SU-DHL-6 (cell line): ENCODE measurements around the gene PTK6.
"Not testable (repeated sequence)": the region's sequence is repeated elsewhere in the genome, so short reads cannot be mapped to it uniquely, and the experiment has no call there.

Experiments used
- H2AFZ ChIP-seq: fragments of 200-600 bp; sonication (generic); 2 replicates; pipeline ENCODE4 v1.6.1; 2014; ENCODE audit warnings: low read depth, mild to moderate bottlenecking, moderate library complexity, mixed read lengths, antibody characterized with exemption, low read length; ENCODE audit not compliant: severe bottlenecking
- H3F3A ChIP-seq: fragments of 200-600 bp; shearing (Covaris generic); 2 replicates; pipeline ENCODE4 v1.6.0; 2016; ENCODE audit warnings: antibody characterized with exemption, mild to moderate bottlenecking; ENCODE audit not compliant: insufficient read depth
- H3K27ac ChIP-seq: fragments of 200-600 bp; sonication (generic); 2 replicates; pipeline ENCODE4 v1.5.1; 2016; ENCODE audit warnings: low read depth, mild to moderate bottlenecking, low read length, moderate library complexity, mixed read lengths
- H3K27me3 ChIP-seq: fragments of 200-600 bp; sonication (generic), shearing (Covaris generic); 2 replicates; pipeline ENCODE4 v1.6.0; 2014; ENCODE audit warnings: mild to moderate bottlenecking, low read length
- H3K36me3 ChIP-seq: fragments of 200-600 bp; sonication (generic); 2 replicates; pipeline ENCODE4 v1.6.1; 2014; ENCODE audit warnings: mild to moderate bottlenecking, low read length, mixed read lengths
- H3K4me2 ChIP-seq: fragments of 300-600, 200-600 bp; shearing (Covaris generic), sonication (generic); 2 replicates; pipeline ENCODE4 v1.6.0; 2014; ENCODE audit warnings: low read length, low read depth, mild to moderate bottlenecking; ENCODE audit not compliant: poor library complexity, severe bottlenecking
- H3K4me3 ChIP-seq: fragments of 200-600 bp; sonication (generic); 2 replicates; pipeline ENCODE4 v1.5.1; 2014; ENCODE audit warnings: antibody characterized with exemption, low read length, mild to moderate bottlenecking, mixed read lengths; ENCODE audit not compliant: insufficient read depth, poor library complexity, severe bottlenecking
- H3K79me2 ChIP-seq: fragments of 200-600 bp; sonication (generic); 2 replicates; pipeline ENCODE4 v1.6.1; 2014; ENCODE audit warnings: mild to moderate bottlenecking, low read length, moderate library complexity; ENCODE audit not compliant: insufficient read depth
- H3K9ac ChIP-seq: fragments of 200-600 bp; sonication (generic); 2 replicates; pipeline ENCODE4 v1.7.0; 2014; ENCODE audit warnings: mild to moderate bottlenecking, low read length
- H3K9me2 ChIP-seq: fragments of 200-600 bp; sonication (generic); replicated peaks from 2 replicates; pipeline ENCODE4 v1.6.1; 2014; ENCODE audit warnings: low read length; ENCODE audit not compliant: insufficient read depth
- H3K9me3 ChIP-seq: fragments of 200-600 bp; sonication (generic); 2 replicates; pipeline ENCODE4 v1.6.1; 2014; ENCODE audit warnings: low read length, mixed read lengths; ENCODE audit not compliant: insufficient read depth
- H4K20me1 ChIP-seq: fragments of 200-600 bp; sonication (generic); 2 replicates; pipeline ENCODE4 v1.6.1; 2014; ENCODE audit warnings: low read depth, mild to moderate bottlenecking, antibody characterized with exemption, low read length, moderate library complexity, mixed read lengths
- CTCF ChIP-seq: fragments of 200-600 bp; sonication (generic); IDR thresholded peaks from one replicate; pipeline ENCODE4 v1.5.1; 2017; ENCODE audit warnings: antibody characterized with exemption, mild to moderate bottlenecking, low read length, moderate library complexity; ENCODE audit not compliant: insufficient read depth, poor library complexity, severe bottlenecking
- EZH2phosphoT487 ChIP-seq: fragments of 200-600 bp; sonication (generic), shearing (Covaris generic); conservative IDR thresholded peaks from 2 replicates; pipeline ENCODE4 v1.6.1; 2018; ENCODE audit warnings: mild to moderate bottlenecking, antibody characterized with exemption, low read length, moderate library complexity, mixed read lengths

Gene PTK6

GRCh38 chr20:63572788-63573646, 35.8 kb upstream of the PTK6 start:
- no peaks in the 10 kb centered on the region for H3K79me2 ChIP-seq
- no peaks in the 10 kb centered on the region for H3K9me2 ChIP-seq
- H3F3A ChIP-seq, result no peaks in the 10 kb centered on the region
- no peak overlapping the region for H3K9ac ChIP-seq
- H3K9me3 ChIP-seq, result no peaks in the 10 kb centered on the region
- no peaks in the 10 kb centered on the region for H3K36me3 ChIP-seq
- H2AFZ ChIP-seq, result no peak overlapping the region
- H4K20me1 ChIP-seq, result no peaks in the 10 kb centered on the region
- H3K27me3 ChIP-seq, result no peaks in the 10 kb centered on the region
- H3K4me2 ChIP-seq, result peak overlapping the region; percentile 58
- H3K4me3 ChIP-seq, result no peak overlapping the region
- H3K27ac ChIP-seq, result no peak overlapping the region
- no peak for TF ChIP-seq EZH2phosphoT487
- TF ChIP-seq CTCF, result no peak

DNA sequence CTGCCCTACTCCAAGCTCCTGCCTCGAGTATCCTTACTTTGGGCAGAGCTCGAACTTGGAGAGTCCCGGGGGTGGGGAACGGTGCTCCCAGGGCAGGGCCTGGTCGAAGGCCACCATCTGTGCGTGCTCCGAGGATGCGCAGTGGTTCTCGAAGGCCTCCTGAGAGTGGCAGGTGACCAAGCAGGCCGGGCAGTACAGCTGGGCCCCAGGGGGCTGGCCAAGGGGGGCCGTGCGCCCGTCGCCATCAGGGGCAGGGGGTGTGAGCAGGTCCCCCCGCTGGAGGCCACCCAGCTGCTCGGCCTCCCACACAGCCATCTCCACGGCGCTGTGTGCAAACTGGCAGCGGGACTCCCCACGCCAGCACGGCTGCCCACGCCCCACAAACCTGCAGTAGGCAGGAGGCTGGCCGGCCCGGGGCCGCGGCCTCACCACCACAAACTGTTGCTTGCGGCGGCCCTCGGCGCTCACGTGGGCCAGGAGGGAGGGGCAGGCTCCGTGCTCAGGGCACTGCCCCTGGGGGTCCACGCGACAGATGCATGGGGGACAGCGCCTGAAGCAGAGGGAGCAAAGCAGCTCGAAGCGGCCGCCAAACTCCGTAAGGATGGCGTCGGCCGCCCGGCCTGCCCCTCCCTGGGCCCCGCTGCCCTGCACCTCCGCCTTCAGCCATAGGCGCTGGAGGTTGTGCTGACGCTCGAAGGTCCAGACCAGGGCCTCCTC, 35.1 kb upstream of the PTK6 start:
- no peaks in the 10 kb centered on the region for H3K9me3 ChIP-seq
- H3K4me3 ChIP-seq, result no peak overlapping the region
- no peaks in the 10 kb centered on the region for H3K9me2 ChIP-seq
- H2AFZ ChIP-seq, result no peak overlapping the region
- H4K20me1 ChIP-seq, result no peaks in the 10 kb centered on the region
- H3K36me3 ChIP-seq, result no peaks in the 10 kb centered on the region
- H3F3A ChIP-seq, result no peaks in the 10 kb centered on the region
- TF ChIP-seq EZH2phosphoT487, result no peak
- no peak for TF ChIP-seq CTCF
- no peaks in the 10 kb centered on the region for H3K27me3 ChIP-seq
- no peak overlapping the region for H3K4me2 ChIP-seq
- no peak overlapping the region for H3K9ac ChIP-seq
- H3K79me2 ChIP-seq, result no peaks in the 10 kb centered on the region
- no peak overlapping the region for H3K27ac ChIP-seq

DNA sequence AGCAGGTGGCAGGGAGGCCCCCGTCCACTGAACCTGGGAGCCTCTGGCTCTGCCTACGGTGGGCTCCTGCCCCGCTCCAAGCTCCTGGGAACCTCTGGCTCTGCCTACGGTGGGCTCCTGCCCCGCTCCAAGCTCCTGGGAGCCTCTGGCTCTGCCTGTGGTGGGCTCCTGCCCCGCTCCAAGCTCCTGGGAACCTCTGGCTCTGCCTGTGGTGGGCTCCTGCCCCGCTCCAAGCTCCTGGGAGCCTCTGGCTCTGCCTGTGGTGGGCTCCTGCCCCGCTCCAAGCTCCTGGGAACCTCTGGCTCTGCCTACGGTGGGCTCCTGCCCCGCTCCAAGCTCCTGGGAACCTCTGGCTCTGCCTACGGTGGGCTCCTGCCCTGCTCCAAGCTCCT, 33.9 kb upstream of the PTK6 start:
- H4K20me1 ChIP-seq, H3K9me3 ChIP-seq, H3K79me2 ChIP-seq, H3K4me2 ChIP-seq, H3F3A ChIP-seq, H3K27me3 ChIP-seq, H3K27ac ChIP-seq, H3K9ac ChIP-seq, H3K4me3 ChIP-seq, H3K9me2 ChIP-seq, H3K36me3 ChIP-seq, H2AFZ ChIP-seq: not testable (repeated sequence)
